ENCODE measurements around the gene FAM168A.

DNA sequence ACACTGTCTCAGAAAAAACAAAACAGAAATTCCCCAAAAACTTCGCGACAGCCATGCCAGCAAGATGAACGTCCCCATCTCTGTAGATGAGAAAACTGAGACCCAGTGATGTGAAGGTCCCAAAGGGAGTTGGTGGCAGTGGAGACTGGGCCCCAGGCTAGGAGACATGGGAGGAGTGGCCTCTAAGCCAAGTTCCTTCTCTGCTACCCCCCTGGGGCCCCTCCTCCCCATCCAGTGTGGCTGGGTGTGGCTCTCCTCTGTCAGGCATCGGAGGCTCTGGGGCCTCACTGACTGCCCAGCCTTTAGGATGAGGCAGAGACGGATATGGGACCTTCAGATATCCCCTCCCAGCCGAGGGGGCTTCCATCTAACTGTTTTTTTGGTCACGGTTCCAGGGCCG, 211.9 kb downstream of the FAM168A start:
- TF ChIP-seq ZNF274 (IDR thresholded peaks at IDR 0.05; ENCODE audit: low read depth, low read length): no peak
- no peak for TF ChIP-seq SUZ12 (IDR thresholded peaks at IDR 0.05; ENCODE audit: extremely low read depth, insufficient read depth, insufficient read length)
- no peak for TF ChIP-seq YY1 (IDR thresholded peaks at IDR 0.05; ENCODE audit: insufficient read depth, insufficient read length)
